ENCODE results near the gene PEX11G.

DNA sequence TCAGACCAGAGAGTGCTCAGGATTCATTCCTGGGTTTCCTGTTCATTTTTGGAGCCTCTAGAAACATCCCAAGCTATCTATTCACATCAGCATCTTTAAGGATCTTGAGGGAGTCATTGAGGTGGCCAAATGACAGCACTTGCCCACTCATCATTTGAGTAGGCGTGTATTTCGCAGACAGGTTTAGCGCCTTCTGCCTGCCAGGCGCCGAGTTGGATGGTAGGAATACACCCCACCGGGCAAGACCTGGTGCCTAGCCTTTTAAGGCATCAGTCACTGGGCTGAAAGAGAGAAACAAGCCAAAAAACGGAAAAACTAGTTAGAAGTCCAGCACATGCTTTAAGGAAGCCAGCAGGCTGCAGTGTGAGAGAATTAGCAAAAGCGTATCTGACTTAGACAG, 33.8 kb downstream of the PEX11G start:
- TF ChIP-seq, protein P1, sequence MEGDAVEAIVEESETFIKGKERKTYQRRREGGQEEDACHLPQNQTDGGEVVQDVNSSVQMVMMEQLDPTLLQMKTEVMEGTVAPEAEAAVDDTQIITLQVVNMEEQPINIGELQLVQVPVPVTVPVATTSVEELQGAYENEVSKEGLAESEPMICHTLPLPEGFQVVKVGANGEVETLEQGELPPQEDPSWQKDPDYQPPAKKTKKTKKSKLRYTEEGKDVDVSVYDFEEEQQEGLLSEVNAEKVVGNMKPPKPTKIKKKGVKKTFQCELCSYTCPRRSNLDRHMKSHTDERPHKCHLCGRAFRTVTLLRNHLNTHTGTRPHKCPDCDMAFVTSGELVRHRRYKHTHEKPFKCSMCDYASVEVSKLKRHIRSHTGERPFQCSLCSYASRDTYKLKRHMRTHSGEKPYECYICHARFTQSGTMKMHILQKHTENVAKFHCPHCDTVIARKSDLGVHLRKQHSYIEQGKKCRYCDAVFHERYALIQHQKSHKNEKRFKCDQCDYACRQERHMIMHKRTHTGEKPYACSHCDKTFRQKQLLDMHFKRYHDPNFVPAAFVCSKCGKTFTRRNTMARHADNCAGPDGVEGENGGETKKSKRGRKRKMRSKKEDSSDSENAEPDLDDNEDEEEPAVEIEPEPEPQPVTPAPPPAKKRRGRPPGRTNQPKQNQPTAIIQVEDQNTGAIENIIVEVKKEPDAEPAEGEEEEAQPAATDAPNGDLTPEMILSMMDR (IDR thresholded peaks at IDR 0.05; ENCODE audit: control extremely low read depth in 1 of 3, insufficient read depth in 1 of 3, low read depth in 1 of 3, low read length in 3 of 3) = no peak
- no peak for TF ChIP-seq TBP (IDR thresholded peaks at IDR 0.05; ENCODE audit: low read depth, low read length)
- no peak for TF ChIP-seq POLR2A (IDR thresholded peaks at IDR 0.05; ENCODE audit: control extremely low read depth in 1 of 2, low read depth in 2 of 2, low read length in 2 of 2)
- TF ChIP-seq RXRA (IDR thresholded peaks at IDR 0.05; ENCODE audit: insufficient read depth, low read depth, low read length) = no peak
- no peak for TF ChIP-seq POLR2AphosphoS5 (IDR thresholded peaks at IDR 0.05; ENCODE audit: low read depth, low read length)
- no peak for TF ChIP-seq RAD21 (IDR thresholded peaks at IDR 0.05 in 1 of 2, conservative IDR thresholded peaks at IDR 0.05 in 1 of 2; ENCODE audit: low read depth in 2 of 2, low read length in 2 of 2)
- TF ChIP-seq, protein P2, sequence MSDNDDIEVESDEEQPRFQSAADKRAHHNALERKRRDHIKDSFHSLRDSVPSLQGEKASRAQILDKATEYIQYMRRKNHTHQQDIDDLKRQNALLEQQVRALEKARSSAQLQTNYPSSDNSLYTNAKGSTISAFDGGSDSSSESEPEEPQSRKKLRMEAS (IDR thresholded peaks at IDR 0.05) = no peak
- TF ChIP-seq, protein P3, sequence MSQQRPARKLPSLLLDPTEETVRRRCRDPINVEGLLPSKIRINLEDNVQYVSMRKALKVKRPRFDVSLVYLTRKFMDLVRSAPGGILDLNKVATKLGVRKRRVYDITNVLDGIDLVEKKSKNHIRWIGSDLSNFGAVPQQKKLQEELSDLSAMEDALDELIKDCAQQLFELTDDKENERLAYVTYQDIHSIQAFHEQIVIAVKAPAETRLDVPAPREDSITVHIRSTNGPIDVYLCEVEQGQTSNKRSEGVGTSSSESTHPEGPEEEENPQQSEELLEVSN (IDR thresholded peaks at IDR 0.05) = no peak
- TF ChIP-seq YY1 (IDR thresholded peaks at IDR 0.05; ENCODE audit: low read depth, low read length) = no peak
- TF ChIP-seq SRF (IDR thresholded peaks at IDR 0.05; ENCODE audit: low read depth, low read length) = no peak
